RKO (cell line): ENCODE results near the gene CD9.
"Not testable (repeated sequence)": the region's sequence is repeated elsewhere in the genome, so short reads cannot be mapped to it uniquely, and the experiment has no call there.

Experiments
- DNase-seq: peaks from one replicate; pipeline ENCODE4 v3.0.0-alpha.2; 2016; ENCODE audit warnings: low spot score

Gene CD9

GRCh38 chr12:6180268-6181051 is 19.7 kb upstream of the CD9 start:
- DNase-seq, result peak; percentile 45

GRCh38 chr12:6181166-6181565 is 19.0 kb upstream of the CD9 start:
- DNase-seq, result no peak

- DNase-seq, result no peak
Measured at GRCh38 chr12:6181583-6182278, 18.5 kb upstream of the CD9 start.

- no peak for DNase-seq
Measured at GRCh38 chr12:6182279-6182898, 17.8 kb upstream of the CD9 start.

GRCh38 chr12:6183689-6184428 is 16.3 kb upstream of the CD9 start:
- no peak for DNase-seq

GRCh38 chr12:6185961-6186827 is 14.0 kb upstream of the CD9 start:
- no peak for DNase-seq

GRCh38 chr12:6187948-6188793 is 12.0 kb upstream of the CD9 start:
- no peak for DNase-seq

- no peak for DNase-seq
Measured at GRCh38 chr12:6189028-6189427, 11.2 kb upstream of the CD9 start.

- not testable (repeated sequence) for DNase-seq
Measured at GRCh38 chr12:6189952-6190598, 10.1 kb upstream of the CD9 start.

GRCh38 chr12:6190767-6191530 is 9.3 kb upstream of the CD9 start:
- not testable (repeated sequence) for DNase-seq

GRCh38 chr12:6192604-6193380 is 7.4 kb upstream of the CD9 start:
- no peak for DNase-seq

GRCh38 chr12:6193853-6194815 is 6.1 kb upstream of the CD9 start:
- DNase-seq, result no peak

GRCh38 chr12:6195665-6196535 is 4.3 kb upstream of the CD9 start:
- DNase-seq, result peak; percentile 94

GRCh38 chr12:6198051-6198450 is 2.1 kb upstream of the CD9 start:
- DNase-seq, result no peak

- no peak for DNase-seq
Measured at GRCh38 chr12:6198556-6198955, 1.6 kb upstream of the CD9 start.

GRCh38 chr12:6198985-6199530 is 1.1 kb upstream of the CD9 start:
- DNase-seq, result no peak
